Stimulated activated CD4-positive, alpha-beta T cell treated with anti-CD3 and anti-CD28 coated beads, Interleukin-4, amount 100 ng/mL, for 1 hour (primary cell): ENCODE measurements around the gene ARF1.
A peak's percentile ranks its signal among the peaks of the same experiment; 100 is the strongest.

ENCODE experiments used
- DNase-seq: peaks from one replicate; pipeline ENCODE4 v3.0.0-alpha.2; 2020

The ARF1 gene

GRCh38 chr1:228082214-228082917, at the start of gene ARF1:
TSS of gene ARF1 (plus strand) at chr1:228082708. CDS start at chr1:228097115, 14,407 bp downstream.
- peak; percentile 92 for DNase-seq

GRCh38 chr1:228033376-228033775, 49.1 kb upstream of the ARF1 start:
- no peak for DNase-seq

GRCh38 chr1:228034954-228035837, 47.3 kb upstream of the ARF1 start:
- DNase-seq = no peak

- no peak for DNase-seq
These were observed 46.7 kb upstream of the ARF1 start for GRCh38 chr1:228035844-228036243.

- DNase-seq = no peak
These were observed 45.7 kb upstream of the ARF1 start for GRCh38 chr1:228036701-228037231.

GRCh38 chr1:228037401-228038386, 44.8 kb upstream of the ARF1 start:
- peak; percentile 36 for DNase-seq

- no peak for DNase-seq
These were observed 44.0 kb upstream of the ARF1 start for GRCh38 chr1:228038387-228039005.

- no peak for DNase-seq
These were observed 43.3 kb upstream of the ARF1 start for GRCh38 chr1:228039006-228039903.

GRCh38 chr1:228039986-228040385, 42.5 kb upstream of the ARF1 start:
- DNase-seq = no peak

GRCh38 chr1:228041316-228041715, 41.2 kb upstream of the ARF1 start:
- DNase-seq = no peak

- DNase-seq = no peak
These were observed 40.0 kb upstream of the ARF1 start for GRCh38 chr1:228042508-228042907.

- no peak for DNase-seq
These were observed 39.1 kb upstream of the ARF1 start for GRCh38 chr1:228043281-228043848.

- DNase-seq = no peak
These were observed 37.5 kb upstream of the ARF1 start for GRCh38 chr1:228044961-228045360.

- DNase-seq = no peak
These were observed 37.1 kb upstream of the ARF1 start for GRCh38 chr1:228045405-228045804.

- DNase-seq = no peak
These were observed 36.6 kb upstream of the ARF1 start for GRCh38 chr1:228045871-228046270.

- DNase-seq = no peak
These were observed 35.9 kb upstream of the ARF1 start for GRCh38 chr1:228046421-228047182.

- DNase-seq = no peak
These were observed 35.4 kb upstream of the ARF1 start for GRCh38 chr1:228047183-228047466.

GRCh38 chr1:228048120-228048519, 34.4 kb upstream of the ARF1 start:
- no peak for DNase-seq

- DNase-seq = no peak
These were observed 33.7 kb upstream of the ARF1 start for GRCh38 chr1:228048659-228049298.
